ENCODE results near the gene CEACAM1. TPM values are rescaled to one million over a fixed set of nuclear protein-coding genes. Genes with fewer than 3 reads are reported as not detected.
A peak's percentile ranks its signal among the peaks of the same experiment; 100 is the strongest.
"Not testable (repeated sequence)": the region's sequence is repeated elsewhere in the genome, so short reads cannot be mapped to it uniquely, and the experiment has no call there.

The CEACAM1 gene
- total and polyA plus RNA-seq, 4 experiments from 2014 or later = 1.3 to 5.5 (median 1.7) TPM

DNA sequence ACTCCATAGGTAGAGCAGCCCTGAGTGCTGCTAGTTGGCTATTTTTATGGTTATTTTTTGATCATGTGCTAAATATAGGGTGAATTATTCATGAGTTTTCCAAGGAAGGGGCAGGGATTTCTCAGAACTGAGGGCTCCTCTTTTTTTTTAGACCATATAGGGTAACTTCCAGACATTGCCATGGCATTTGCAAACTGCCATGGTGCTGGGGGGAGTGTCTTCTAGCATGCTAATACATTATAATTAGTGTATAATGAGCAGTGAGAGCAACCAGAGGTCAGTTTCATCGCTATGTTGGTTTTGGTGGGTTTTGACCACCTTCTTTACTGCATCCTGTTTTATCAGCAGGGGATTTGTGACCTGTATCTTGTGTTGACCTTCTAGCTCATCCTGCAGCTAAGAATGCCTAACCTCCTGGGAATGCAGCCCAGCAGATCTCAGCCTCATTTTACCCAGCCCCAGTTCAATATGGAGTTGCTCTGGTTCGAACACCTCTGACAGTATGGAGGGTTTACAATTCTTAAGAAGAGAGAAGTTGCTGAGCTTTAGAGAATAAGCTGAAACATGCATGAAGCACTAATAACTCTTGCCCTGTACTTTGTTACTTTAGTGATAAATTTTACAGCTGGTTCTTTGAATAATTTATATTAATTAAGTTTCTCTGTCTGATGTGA, 31.7 kb downstream of the CEACAM1 start:
- H3K4me3 Mint-ChIP-seq = no peak overlapping the region
- no peak for DNase-seq
- CTCF ChIA-PET (ENCODE audit: partially characterized antibody) = interaction anchor here (1.2 kb wide), 1 partner anchor 100 kb away, joined by 3 read pairs; no protein-coding TSS in a partner anchor
- no peak overlapping the region for H3K27ac Mint-ChIP-seq
- peaks cover 0 to 4% of the 10 kb centered on the region in 2 donors for H3K36me3 Mint-ChIP-seq
- Histone ChIP-seq H3K27ac (ENCODE audit: low read depth, low read length) (no peak overlapping the region), H3K36me3 (ENCODE audit: insufficient read depth, low read length) (no peaks in the 10 kb centered on the region), H3K4me3 (ENCODE audit: low read length in 2 of 2) (no peak overlapping the region), H3K27me3 (ENCODE audit: insufficient read depth, low read length) (no peaks in the 10 kb centered on the region), H3K9me3 (ENCODE audit: control insufficient read depth in 1 of 2, low read length in 2 of 2) (no peaks in the 10 kb centered on the region), H3K4me1 (ENCODE audit: insufficient read depth, low read length) (no peaks in the 10 kb centered on the region)
- POLR2A ChIA-PET (ENCODE audit: partially characterized antibody) = no interaction called here
- H3K9me3 Mint-ChIP-seq = peaks cover 0 to 1% (median 0%) of the 10 kb centered on the region in 8 donors
- intact Hi-C loops (cut with micrococcal nuclease) = no loop called here
- peaks cover 0 to 1% (median under 1%) of the 10 kb centered on the region in 4 donors for H3K4me1 Mint-ChIP-seq
- H3K27me3 Mint-ChIP-seq = no peaks in the 10 kb centered on the region

DNA sequence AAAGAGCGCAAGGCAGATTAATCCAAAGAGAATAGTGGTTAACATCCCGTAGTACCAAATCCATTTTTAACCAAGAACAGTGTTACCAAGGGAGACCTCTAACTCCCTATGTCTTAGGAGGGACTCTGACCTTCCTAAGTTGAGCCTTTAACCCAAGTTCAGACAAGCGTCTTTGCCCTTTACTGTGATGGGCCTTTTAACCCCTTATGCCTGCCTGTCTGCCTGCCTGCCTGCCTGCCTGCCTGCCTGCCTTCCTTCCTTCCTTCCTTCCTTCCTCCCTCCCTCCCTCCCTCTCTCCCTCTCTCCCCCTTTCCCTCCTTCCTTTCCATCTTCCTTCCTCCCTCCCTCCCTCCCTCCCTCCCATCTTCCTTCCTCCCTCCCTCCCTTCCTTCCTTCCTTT, 32.6 kb downstream of the CEACAM1 start:
- H3K27me3 ChIP-seq (ENCODE audit: insufficient read depth, low read length) = no peaks in the 10 kb centered on the region
- Mint-ChIP-seq H3K4me3 (no peak overlapping the region), H3K9me3 (peaks cover 0 to 1% (median 0%) of the 10 kb centered on the region in 8 donors), H3K36me3 (peaks cover 0 to 4% of the 10 kb centered on the region in 2 donors), H3K27ac (no peak overlapping the region), H3K4me1 (no peaks in the 10 kb centered on the region), H3K27me3 (no peaks in the 10 kb centered on the region)
- no peaks in the 10 kb centered on the region for H3K36me3 ChIP-seq (ENCODE audit: insufficient read depth, low read length)
- no peaks in the 10 kb centered on the region for H3K4me1 ChIP-seq (ENCODE audit: insufficient read depth, low read length)
- H3K27ac ChIP-seq (ENCODE audit: low read depth, low read length) = no peak overlapping the region
- POLR2A ChIA-PET (ENCODE audit: partially characterized antibody) = no interaction called here
- H3K4me3 ChIP-seq (ENCODE audit: low read length in 2 of 2) = no peak overlapping the region
- CTCF ChIA-PET (ENCODE audit: partially characterized antibody) = no interaction called here
- DNase-seq = no peak
- intact Hi-C loops (cut with micrococcal nuclease) = no loop called here
- H3K9me3 ChIP-seq (ENCODE audit: control insufficient read depth in 1 of 2, low read length in 2 of 2) = no peaks in the 10 kb centered on the region

DNA sequence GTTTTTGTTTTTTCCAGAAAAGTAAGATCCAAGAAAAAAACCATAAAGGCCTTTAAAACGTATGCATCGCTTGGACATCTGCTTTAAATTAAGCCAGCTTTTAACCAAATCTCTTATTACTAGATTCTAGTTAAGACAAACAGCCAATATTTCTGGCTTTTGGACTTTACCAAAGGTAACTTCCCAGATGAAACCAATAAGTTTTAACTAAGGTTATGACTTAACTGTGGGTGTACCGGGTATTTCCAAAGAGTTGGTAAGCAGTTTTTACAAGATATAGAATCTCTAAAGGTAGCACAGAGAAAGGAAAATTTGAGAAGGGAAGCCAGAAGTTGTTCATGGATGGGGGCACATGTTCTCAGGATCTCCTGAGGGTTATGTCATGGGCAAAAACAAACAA, 34.0 kb downstream of the CEACAM1 start:
- intact Hi-C loops (cut with micrococcal nuclease) = no loop called here
- Histone ChIP-seq H3K27me3 (ENCODE audit: insufficient read depth, low read length) (no peaks in the 10 kb centered on the region), H3K4me3 (ENCODE audit: low read length in 2 of 2) (no peak overlapping the region), H3K9me3 (ENCODE audit: control insufficient read depth in 1 of 2, low read length in 2 of 2) (no peaks in the 10 kb centered on the region), H3K36me3 (ENCODE audit: insufficient read depth, low read length) (no peaks in the 10 kb centered on the region), H3K4me1 (ENCODE audit: insufficient read depth, low read length) (no peaks in the 10 kb centered on the region), H3K27ac (ENCODE audit: low read depth, low read length) (no peak overlapping the region)
- Mint-ChIP-seq H3K36me3 (no peaks in the 10 kb centered on the region), H3K27me3 (no peaks in the 10 kb centered on the region), H3K4me3 (no peak overlapping the region), H3K4me1 (no peaks in the 10 kb centered on the region), H3K27ac (no peak overlapping the region), H3K9me3 (peaks cover 0 to 1% (median 0%) of the 10 kb centered on the region in 8 donors)
- DNase-seq = no peak
- ChIA-PET POLR2A (ENCODE audit: partially characterized antibody) (no interaction called here), CTCF (ENCODE audit: partially characterized antibody) (no interaction called here)

DNA sequence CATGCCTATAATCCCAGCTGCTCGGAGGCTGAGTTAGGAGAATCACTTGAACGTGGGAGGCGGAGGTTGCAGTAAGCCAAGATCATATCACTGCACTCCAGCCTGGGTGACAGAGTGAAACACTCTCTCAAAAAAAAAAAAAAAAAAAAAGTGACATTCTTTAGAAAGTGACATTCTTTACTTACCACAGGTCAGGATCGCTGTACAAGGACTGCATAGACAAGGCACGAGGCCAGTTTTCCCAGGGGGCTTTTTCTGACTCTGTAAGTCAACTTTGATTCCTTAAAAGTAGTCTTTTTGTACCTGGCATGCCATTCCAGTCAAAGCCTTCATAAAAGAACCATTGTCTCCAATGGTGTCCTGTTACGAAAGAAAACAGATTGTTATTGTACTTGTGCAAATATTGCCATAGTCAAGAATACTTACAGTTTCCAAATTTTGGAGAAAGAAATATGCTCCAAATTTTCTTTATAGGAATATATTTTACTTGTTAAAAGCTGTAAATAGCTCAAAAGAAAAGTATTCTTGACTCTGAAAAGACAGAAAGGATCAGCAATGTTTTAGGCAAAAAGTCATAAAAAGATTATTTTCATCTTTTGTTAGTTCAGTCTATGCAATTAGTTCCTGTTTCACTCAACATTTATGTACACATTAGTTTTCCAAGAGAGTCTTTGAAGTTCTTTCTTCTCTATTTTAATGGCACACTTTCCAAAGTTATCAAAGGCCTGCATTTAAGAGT, 39.3 kb downstream of the CEACAM1 start:
- ChIA-PET POLR2A (ENCODE audit: partially characterized antibody) (no interaction called here), CTCF (ENCODE audit: partially characterized antibody) (interaction anchor here (2.2 kb wide), 1 partner anchor 40 kb away, joined by 6 read pairs; the partner anchor contains the start of gene CEACAM1)
- H3K36me3 ChIP-seq (ENCODE audit: insufficient read depth, low read length) = no peaks in the 10 kb centered on the region
- no peaks in the 10 kb centered on the region for H3K9me3 ChIP-seq (ENCODE audit: control insufficient read depth in 1 of 2, low read length in 2 of 2)
- no peak overlapping the region for H3K27ac ChIP-seq (ENCODE audit: low read depth, low read length)
- H3K9me3 Mint-ChIP-seq = no peaks in the 10 kb centered on the region
- H3K4me3 Mint-ChIP-seq = no peak overlapping the region
- peaks cover 3% of the 10 kb centered on the region for H3K4me1 ChIP-seq (ENCODE audit: insufficient read depth, low read length)
- intact Hi-C loops (cut with micrococcal nuclease) = no loop called here
- H3K4me3 ChIP-seq (ENCODE audit: low read length in 2 of 2) = no peak overlapping the region
- no peaks in the 10 kb centered on the region for H3K27me3 ChIP-seq (ENCODE audit: insufficient read depth, low read length)
- DNase-seq = no peak
- no peaks in the 10 kb centered on the region for H3K36me3 Mint-ChIP-seq
- H3K27ac Mint-ChIP-seq = no peak overlapping the region
- peaks cover 0 to 6% (median 3%) of the 10 kb centered on the region in 4 donors for H3K4me1 Mint-ChIP-seq
- H3K27me3 Mint-ChIP-seq = peaks cover 0 to 2% of the 10 kb centered on the region in 2 donors

DNA sequence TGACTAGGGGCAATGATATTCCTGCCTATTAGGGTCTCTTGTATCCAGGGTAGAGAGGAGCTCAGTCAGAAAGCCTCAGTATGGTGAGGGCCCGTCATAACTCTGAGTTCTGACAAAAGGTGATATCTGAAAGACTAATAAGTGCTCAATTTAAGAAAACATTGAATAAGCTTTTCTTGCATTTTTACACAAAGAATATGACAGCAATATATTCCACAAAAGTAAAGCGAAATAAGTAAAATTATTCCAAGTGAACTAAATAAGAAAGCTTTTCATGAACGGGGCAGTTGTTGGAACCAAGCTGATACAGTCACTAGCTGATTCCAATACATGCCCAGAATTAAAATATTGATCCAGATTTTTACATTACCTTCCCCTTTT, 40.5 kb downstream of the CEACAM1 start:
- Mint-ChIP-seq H3K4me3 (no peak overlapping the region), H3K4me1 (peaks cover 0 to 10% (median 3%) of the 10 kb centered on the region in 4 donors), H3K27ac (no peak overlapping the region), H3K9me3 (no peaks in the 10 kb centered on the region), H3K36me3 (no peaks in the 10 kb centered on the region), H3K27me3 (peaks cover 0 to 2% of the 10 kb centered on the region in 2 donors)
- intact Hi-C loops (cut with micrococcal nuclease) = no loop called here
- Histone ChIP-seq H3K4me3 (ENCODE audit: low read length in 2 of 2) (no peak overlapping the region), H3K27me3 (ENCODE audit: insufficient read depth, low read length) (no peaks in the 10 kb centered on the region), H3K9me3 (ENCODE audit: control insufficient read depth in 1 of 2, low read length in 2 of 2) (no peaks in the 10 kb centered on the region), H3K27ac (ENCODE audit: low read depth, low read length) (no peak overlapping the region), H3K36me3 (ENCODE audit: insufficient read depth, low read length) (no peaks in the 10 kb centered on the region), H3K4me1 (ENCODE audit: insufficient read depth, low read length) (peaks cover 3% of the 10 kb centered on the region)
- no peak for DNase-seq
- POLR2A ChIA-PET (ENCODE audit: partially characterized antibody) = no interaction called here
- CTCF ChIA-PET (ENCODE audit: partially characterized antibody) = interaction anchor here (2.2 kb wide), 1 partner anchor 41 kb away, joined by 6 read pairs; the partner anchor contains the start of gene CEACAM1

DNA sequence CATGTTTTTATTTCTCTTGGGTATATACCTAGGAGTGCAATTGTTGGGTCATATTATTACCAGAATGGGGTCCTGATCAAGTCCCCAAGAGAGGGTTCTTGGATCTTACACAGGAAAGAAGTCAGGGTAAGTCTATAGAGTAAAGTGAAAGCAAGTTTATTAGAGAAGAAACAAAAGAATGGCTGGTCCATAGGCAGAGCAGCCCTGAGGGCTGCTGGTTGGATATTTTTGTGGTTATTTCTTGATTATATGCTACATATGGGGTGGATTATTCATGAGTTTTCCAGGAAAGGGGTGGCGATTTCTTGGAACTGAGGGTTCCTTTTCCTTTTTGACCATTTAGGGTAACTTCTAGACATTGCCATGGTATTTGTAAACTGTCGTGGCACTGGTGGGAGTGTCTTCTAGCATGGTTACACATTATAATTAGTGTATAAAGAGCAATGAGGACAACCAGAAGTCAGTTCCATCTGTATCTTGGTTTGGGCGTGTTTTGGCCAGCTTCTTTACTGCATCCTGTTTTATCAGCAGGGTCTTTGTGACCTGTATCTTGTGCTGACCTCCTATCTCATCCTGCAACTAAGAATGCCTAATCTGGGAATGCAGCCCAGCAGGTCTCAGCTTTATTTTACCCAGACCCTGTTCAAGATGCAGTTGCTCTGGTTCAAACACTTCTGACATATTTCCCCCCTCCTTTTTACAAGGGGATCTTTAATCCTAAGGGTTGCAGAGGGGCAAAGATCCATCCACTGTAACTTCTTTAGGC, 41.1 kb downstream of the CEACAM1 start:
- H3K27ac Mint-ChIP-seq = peak overlapping the region in 2 of 7 donors; percentile 32 to 57

DNA sequence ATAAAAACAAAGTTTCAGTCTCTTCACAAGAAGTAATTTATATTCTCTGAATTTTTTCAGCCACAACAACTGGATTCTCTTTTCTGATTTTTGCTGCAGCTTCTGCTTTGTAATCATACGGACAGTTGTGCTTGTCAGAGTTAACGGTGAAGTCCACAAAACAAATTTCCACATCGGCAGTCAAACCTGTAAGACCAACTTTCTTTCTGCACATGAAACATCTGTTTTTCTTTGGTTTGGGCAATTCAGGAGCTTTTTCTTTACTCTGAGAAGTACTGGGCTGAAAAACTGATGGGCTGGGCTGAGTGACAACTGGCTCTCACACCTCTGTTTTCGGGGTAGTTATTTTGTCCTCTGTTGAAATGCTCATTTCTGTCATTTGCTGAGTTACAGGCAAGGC, 43.2 kb downstream of the CEACAM1 start:
- H3K4me1 Mint-ChIP-seq = peaks cover 11 to 29% (median 18%) of the 10 kb centered on the region in 4 donors
- POLR2A ChIA-PET (ENCODE audit: partially characterized antibody); H3K27ac Mint-ChIP-seq; H3K27me3 ChIP-seq (ENCODE audit: insufficient read depth, low read length); H3K36me3 Mint-ChIP-seq; H3K27ac ChIP-seq (ENCODE audit: low read depth, low read length); intact Hi-C loops (cut with micrococcal nuclease); H3K36me3 ChIP-seq (ENCODE audit: insufficient read depth, low read length); H3K9me3 ChIP-seq (ENCODE audit: control insufficient read depth in 1 of 2, low read length in 2 of 2); CTCF ChIA-PET (ENCODE audit: partially characterized antibody); H3K4me3 Mint-ChIP-seq; H3K4me3 ChIP-seq (ENCODE audit: low read length in 2 of 2); H3K27me3 Mint-ChIP-seq; DNase-seq; H3K9me3 Mint-ChIP-seq: not testable (repeated sequence)
- H3K4me1 ChIP-seq (ENCODE audit: insufficient read depth, low read length) = peaks cover 21% of the 10 kb centered on the region

More for the DNA sequence above, 41.1 kb downstream of the CEACAM1 start:
- H3K4me3 Mint-ChIP-seq = peak overlapping the region in 1 of 8 donors; percentile 40
- no peaks in the 10 kb centered on the region for H3K27me3 ChIP-seq (ENCODE audit: insufficient read depth, low read length)
- peaks cover 3% of the 10 kb centered on the region for H3K4me1 ChIP-seq (ENCODE audit: insufficient read depth, low read length)
- no peaks in the 10 kb centered on the region for H3K9me3 ChIP-seq (ENCODE audit: control insufficient read depth in 1 of 2, low read length in 2 of 2)
- no peak overlapping the region for H3K4me3 ChIP-seq (ENCODE audit: low read length in 2 of 2)
- H3K27me3 Mint-ChIP-seq = peaks cover 0 to 2% of the 10 kb centered on the region in 2 donors
- ChIA-PET CTCF (ENCODE audit: partially characterized antibody) (interaction anchor here (2.2 kb wide), 1 partner anchor 42 kb away, joined by 6 read pairs; the partner anchor contains the start of gene CEACAM1), POLR2A (ENCODE audit: partially characterized antibody) (no interaction called here)
- H3K4me1 Mint-ChIP-seq = peaks cover 0 to 10% (median 3%) of the 10 kb centered on the region in 4 donors
- H3K36me3 ChIP-seq (ENCODE audit: insufficient read depth, low read length) = no peaks in the 10 kb centered on the region
- intact Hi-C loops (cut with micrococcal nuclease) = no loop called here
- no peaks in the 10 kb centered on the region for H3K36me3 Mint-ChIP-seq
- H3K9me3 Mint-ChIP-seq = no peaks in the 10 kb centered on the region
- no peak for DNase-seq
- H3K27ac ChIP-seq (ENCODE audit: low read depth, low read length) = no peak overlapping the region

Measured in CD4-positive, alpha-beta memory T cell (primary cell).